Measurements from ENCODE around the gene ACOX1.
"Not testable (repeated sequence)": the region's sequence is repeated elsewhere in the genome, so short reads cannot be mapped to it uniquely, and the experiment has no call there.

- not testable (repeated sequence) for TF ChIP-seq ZBTB26 (tag by site-specific recombination; optimal IDR thresholded peaks at IDR 0.05); ZBTB49 (tag by site-specific recombination; IDR thresholded peaks at IDR 0.05; ENCODE audit: low read depth); ZBTB20 (tag by site-specific recombination; IDR thresholded peaks at IDR 0.05); ZNF223 (tag by site-specific recombination; IDR thresholded peaks at IDR 0.05); ZNF133 (tag by site-specific recombination; IDR thresholded peaks at IDR 0.05); ZBTB8A (tag by site-specific recombination; IDR thresholded peaks at IDR 0.05); ATF2 (tag by site-specific recombination; IDR thresholded peaks at IDR 0.05; ENCODE audit: low read depth); ZNF621 (tag by site-specific recombination; IDR thresholded peaks at IDR 0.05); ZNF596 (tag by site-specific recombination; IDR thresholded peaks at IDR 0.05)
- TF ChIP-seq, protein P1, sequence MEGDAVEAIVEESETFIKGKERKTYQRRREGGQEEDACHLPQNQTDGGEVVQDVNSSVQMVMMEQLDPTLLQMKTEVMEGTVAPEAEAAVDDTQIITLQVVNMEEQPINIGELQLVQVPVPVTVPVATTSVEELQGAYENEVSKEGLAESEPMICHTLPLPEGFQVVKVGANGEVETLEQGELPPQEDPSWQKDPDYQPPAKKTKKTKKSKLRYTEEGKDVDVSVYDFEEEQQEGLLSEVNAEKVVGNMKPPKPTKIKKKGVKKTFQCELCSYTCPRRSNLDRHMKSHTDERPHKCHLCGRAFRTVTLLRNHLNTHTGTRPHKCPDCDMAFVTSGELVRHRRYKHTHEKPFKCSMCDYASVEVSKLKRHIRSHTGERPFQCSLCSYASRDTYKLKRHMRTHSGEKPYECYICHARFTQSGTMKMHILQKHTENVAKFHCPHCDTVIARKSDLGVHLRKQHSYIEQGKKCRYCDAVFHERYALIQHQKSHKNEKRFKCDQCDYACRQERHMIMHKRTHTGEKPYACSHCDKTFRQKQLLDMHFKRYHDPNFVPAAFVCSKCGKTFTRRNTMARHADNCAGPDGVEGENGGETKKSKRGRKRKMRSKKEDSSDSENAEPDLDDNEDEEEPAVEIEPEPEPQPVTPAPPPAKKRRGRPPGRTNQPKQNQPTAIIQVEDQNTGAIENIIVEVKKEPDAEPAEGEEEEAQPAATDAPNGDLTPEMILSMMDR (tag by site-specific recombination; IDR thresholded peaks at IDR 0.05): not testable (repeated sequence)
- TF ChIP-seq, protein P2, sequence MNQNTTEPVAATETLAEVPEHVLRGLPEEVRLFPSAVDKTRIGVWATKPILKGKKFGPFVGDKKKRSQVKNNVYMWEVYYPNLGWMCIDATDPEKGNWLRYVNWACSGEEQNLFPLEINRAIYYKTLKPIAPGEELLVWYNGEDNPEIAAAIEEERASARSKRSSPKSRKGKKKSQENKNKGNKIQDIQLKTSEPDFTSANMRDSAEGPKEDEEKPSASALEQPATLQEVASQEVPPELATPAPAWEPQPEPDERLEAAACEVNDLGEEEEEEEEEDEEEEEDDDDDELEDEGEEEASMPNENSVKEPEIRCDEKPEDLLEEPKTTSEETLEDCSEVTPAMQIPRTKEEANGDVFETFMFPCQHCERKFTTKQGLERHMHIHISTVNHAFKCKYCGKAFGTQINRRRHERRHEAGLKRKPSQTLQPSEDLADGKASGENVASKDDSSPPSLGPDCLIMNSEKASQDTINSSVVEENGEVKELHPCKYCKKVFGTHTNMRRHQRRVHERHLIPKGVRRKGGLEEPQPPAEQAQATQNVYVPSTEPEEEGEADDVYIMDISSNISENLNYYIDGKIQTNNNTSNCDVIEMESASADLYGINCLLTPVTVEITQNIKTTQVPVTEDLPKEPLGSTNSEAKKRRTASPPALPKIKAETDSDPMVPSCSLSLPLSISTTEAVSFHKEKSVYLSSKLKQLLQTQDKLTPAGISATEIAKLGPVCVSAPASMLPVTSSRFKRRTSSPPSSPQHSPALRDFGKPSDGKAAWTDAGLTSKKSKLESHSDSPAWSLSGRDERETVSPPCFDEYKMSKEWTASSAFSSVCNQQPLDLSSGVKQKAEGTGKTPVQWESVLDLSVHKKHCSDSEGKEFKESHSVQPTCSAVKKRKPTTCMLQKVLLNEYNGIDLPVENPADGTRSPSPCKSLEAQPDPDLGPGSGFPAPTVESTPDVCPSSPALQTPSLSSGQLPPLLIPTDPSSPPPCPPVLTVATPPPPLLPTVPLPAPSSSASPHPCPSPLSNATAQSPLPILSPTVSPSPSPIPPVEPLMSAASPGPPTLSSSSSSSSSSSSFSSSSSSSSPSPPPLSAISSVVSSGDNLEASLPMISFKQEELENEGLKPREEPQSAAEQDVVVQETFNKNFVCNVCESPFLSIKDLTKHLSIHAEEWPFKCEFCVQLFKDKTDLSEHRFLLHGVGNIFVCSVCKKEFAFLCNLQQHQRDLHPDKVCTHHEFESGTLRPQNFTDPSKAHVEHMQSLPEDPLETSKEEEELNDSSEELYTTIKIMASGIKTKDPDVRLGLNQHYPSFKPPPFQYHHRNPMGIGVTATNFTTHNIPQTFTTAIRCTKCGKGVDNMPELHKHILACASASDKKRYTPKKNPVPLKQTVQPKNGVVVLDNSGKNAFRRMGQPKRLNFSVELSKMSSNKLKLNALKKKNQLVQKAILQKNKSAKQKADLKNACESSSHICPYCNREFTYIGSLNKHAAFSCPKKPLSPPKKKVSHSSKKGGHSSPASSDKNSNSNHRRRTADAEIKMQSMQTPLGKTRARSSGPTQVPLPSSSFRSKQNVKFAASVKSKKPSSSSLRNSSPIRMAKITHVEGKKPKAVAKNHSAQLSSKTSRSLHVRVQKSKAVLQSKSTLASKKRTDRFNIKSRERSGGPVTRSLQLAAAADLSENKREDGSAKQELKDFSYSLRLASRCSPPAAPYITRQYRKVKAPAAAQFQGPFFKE (tag by site-specific recombination; IDR thresholded peaks at IDR 0.05; ENCODE audit: borderline replicate concordance): not testable (repeated sequence)
- TF ChIP-seq, protein P3, sequence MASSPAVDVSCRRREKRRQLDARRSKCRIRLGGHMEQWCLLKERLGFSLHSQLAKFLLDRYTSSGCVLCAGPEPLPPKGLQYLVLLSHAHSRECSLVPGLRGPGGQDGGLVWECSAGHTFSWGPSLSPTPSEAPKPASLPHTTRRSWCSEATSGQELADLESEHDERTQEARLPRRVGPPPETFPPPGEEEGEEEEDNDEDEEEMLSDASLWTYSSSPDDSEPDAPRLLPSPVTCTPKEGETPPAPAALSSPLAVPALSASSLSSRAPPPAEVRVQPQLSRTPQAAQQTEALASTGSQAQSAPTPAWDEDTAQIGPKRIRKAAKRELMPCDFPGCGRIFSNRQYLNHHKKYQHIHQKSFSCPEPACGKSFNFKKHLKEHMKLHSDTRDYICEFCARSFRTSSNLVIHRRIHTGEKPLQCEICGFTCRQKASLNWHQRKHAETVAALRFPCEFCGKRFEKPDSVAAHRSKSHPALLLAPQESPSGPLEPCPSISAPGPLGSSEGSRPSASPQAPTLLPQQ (tag by site-specific recombination; IDR thresholded peaks at IDR 0.05): not testable (repeated sequence)
- TF ChIP-seq, protein P4, sequence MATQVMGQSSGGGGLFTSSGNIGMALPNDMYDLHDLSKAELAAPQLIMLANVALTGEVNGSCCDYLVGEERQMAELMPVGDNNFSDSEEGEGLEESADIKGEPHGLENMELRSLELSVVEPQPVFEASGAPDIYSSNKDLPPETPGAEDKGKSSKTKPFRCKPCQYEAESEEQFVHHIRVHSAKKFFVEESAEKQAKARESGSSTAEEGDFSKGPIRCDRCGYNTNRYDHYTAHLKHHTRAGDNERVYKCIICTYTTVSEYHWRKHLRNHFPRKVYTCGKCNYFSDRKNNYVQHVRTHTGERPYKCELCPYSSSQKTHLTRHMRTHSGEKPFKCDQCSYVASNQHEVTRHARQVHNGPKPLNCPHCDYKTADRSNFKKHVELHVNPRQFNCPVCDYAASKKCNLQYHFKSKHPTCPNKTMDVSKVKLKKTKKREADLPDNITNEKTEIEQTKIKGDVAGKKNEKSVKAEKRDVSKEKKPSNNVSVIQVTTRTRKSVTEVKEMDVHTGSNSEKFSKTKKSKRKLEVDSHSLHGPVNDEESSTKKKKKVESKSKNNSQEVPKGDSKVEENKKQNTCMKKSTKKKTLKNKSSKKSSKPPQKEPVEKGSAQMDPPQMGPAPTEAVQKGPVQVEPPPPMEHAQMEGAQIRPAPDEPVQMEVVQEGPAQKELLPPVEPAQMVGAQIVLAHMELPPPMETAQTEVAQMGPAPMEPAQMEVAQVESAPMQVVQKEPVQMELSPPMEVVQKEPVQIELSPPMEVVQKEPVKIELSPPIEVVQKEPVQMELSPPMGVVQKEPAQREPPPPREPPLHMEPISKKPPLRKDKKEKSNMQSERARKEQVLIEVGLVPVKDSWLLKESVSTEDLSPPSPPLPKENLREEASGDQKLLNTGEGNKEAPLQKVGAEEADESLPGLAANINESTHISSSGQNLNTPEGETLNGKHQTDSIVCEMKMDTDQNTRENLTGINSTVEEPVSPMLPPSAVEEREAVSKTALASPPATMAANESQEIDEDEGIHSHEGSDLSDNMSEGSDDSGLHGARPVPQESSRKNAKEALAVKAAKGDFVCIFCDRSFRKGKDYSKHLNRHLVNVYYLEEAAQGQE (tag by site-specific recombination; IDR thresholded peaks at IDR 0.05): not testable (repeated sequence)
- TF ChIP-seq, protein P5, sequence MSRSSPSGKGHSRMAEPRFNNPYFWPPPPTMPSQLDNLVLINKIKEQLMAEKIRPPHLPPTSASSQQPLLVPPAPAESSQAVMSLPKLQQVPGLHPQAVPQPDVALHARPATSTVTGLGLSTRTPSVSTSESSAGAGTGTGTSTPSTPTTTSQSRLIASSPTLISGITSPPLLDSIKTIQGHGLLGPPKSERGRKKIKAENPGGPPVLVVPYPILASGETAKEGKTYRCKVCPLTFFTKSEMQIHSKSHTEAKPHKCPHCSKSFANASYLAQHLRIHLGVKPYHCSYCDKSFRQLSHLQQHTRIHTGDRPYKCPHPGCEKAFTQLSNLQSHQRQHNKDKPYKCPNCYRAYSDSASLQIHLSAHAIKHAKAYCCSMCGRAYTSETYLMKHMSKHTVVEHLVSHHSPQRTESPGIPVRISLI (tag by site-specific recombination; IDR thresholded peaks at IDR 0.05): not testable (repeated sequence)
Observed at GRCh38 chr17:75969044-75969443, 9.9 kb downstream of the ACOX1 start.

All from HEK293 (cell line).